HCT116 (cell line): Measurements from ENCODE around the gene KIAA1328. TPM values are rescaled to one million over a fixed set of nuclear protein-coding genes. Genes with fewer than 3 reads are reported as not detected.

Experiments
- ATAC-seq: fragments of 200-7000 bp; cut with Tn5 transposase; 2 replicates; pipeline ENCODE4 v1.9.1; 2020; ENCODE audit warnings: mild to moderate bottlenecking, moderate library complexity
- BruUV-seq: library from RNA; stranded (reverse); fragments of 400-500 nt; replicated peaks from 2 replicates; lab custom pipeline; 2021; lab: Mats Ljungman, UMichigan
- CTCF ChIA-PET: fragments of 300-600 bp; sonication (Branson Sonifier 250); formaldehyde crosslinking; loops from one replicate; lab custom pipeline; 2021; ENCODE audit warnings: antibody characterized with exemption; lab: Charles Lee
- POLR2A ChIA-PET: fragments of 300-600, 350-600 bp; sonication (Branson Sonifier 250); formaldehyde crosslinking; loops from one replicate; lab custom pipeline; 2021; ENCODE audit warnings: antibody characterized with exemption; lab: Charles Lee
- RAD21 ChIA-PET, 2 experiments: fragments of 300-600 bp; sonication (Branson Sonifier 250); formaldehyde crosslinking; loops; one replicate each; lab custom pipeline; 2023; ENCODE audit warnings: low total read pairs in 2 of 2; ENCODE audit not compliant: uncharacterized antibody in 2 of 2, unreplicated experiment in 2 of 2, low non-redundant PET in 1 of 2; lab: Charles Lee
- DNase-seq: peaks from one replicate; pipeline ENCODE4 v3.0.0-alpha.2; 2010; ENCODE audit warnings: low read depth, low spot score
- H2AFZ ChIP-seq: fragments of 200-600 bp; shearing (Covaris generic), sonication (generic); 2 replicates; pipeline ENCODE4 v1.6.1; 2017; ENCODE audit warnings: low read depth, mixed run types, mixed read lengths, antibody characterized with exemption, low read length; ENCODE audit not compliant: poor library complexity, severe bottlenecking
- H3K27ac ChIP-seq: 2 replicates; pipeline ENCODE4 v1.5.1; 2012; ENCODE audit warnings: low read depth, low read length
- H3K27me3 ChIP-seq: fragments of 200-600 bp; sonication (generic); 2 replicates; pipeline ENCODE4 v1.6.1; 2016; ENCODE audit warnings: mixed run types, low read length, mixed read lengths; ENCODE audit not compliant: insufficient read depth
- H3K36me3 ChIP-seq, 2 experiments: fragments of 200-500 bp in 1 of 2; fragments of 200-600 bp in 1 of 2; sonication (Bioruptor generic) in 1 of 2; sonication (generic) in 1 of 2; 2 replicates each; pipeline versions ENCODE4 v1.5.1 to v1.6.1; 2014 to 2016; ENCODE audit warnings: low read length in 2 of 2, inconsistent platforms in 1 of 2, mixed read lengths in 1 of 2, mixed run types in 1 of 2; ENCODE audit not compliant: insufficient read depth in 2 of 2, control insufficient read depth in 1 of 2
- H3K4me1 ChIP-seq, 2 experiments: fragments of 200-600 bp in 1 of 2; sonication (generic) in 1 of 2; 2 replicates each; pipeline versions ENCODE4 v1.5.1 to v1.6.1; 2012 to 2017; ENCODE audit warnings: low read length in 2 of 2, inconsistent platforms in 1 of 2, mild to moderate bottlenecking in 1 of 2, mixed read lengths in 1 of 2, mixed run types in 1 of 2, moderate library complexity in 1 of 2; ENCODE audit not compliant: insufficient read depth in 2 of 2, control insufficient read depth in 1 of 2
- H3K4me2 ChIP-seq: fragments of 200-600 bp; sonication (generic); 2 replicates; pipeline ENCODE4 v1.6.1; 2017; ENCODE audit warnings: mixed run types, low read length, mixed read lengths
- H3K4me3 ChIP-seq, 2 experiments: fragments of 200-600 bp in 1 of 2; sonication (generic) in 1 of 2; replicated peaks in 1 of 2; 2 replicates each; pipeline ENCODE4 v1.5.1; 2011 to 2016; ENCODE audit warnings: low read length in 2 of 2, control low read depth in 1 of 2, low read depth in 1 of 2, mild to moderate bottlenecking in 1 of 2, mixed read lengths in 1 of 2, mixed run types in 1 of 2
- H3K79me2 ChIP-seq: fragments of 200-600 bp; sonication (generic); 2 replicates; pipeline ENCODE4 v1.6.1; 2017; ENCODE audit warnings: mild to moderate bottlenecking, mixed run types, low read length, moderate library complexity, mixed read lengths; ENCODE audit not compliant: insufficient read depth
- H3K9ac ChIP-seq: fragments of 200-600 bp; sonication (generic); 2 replicates; pipeline ENCODE4 v1.6.1; 2016; ENCODE audit warnings: low read length, mixed read lengths
- H3K9me2 ChIP-seq: fragments of 200-600 bp; sonication (generic), shearing (Covaris generic); 2 replicates; pipeline ENCODE4 v1.6.1; 2017; ENCODE audit warnings: mixed run types, mild to moderate bottlenecking, moderate library complexity; ENCODE audit not compliant: insufficient read depth
- H3K9me3 ChIP-seq, 2 experiments: fragments of 200-500 bp in 1 of 2; fragments of 200-600 bp in 1 of 2; sonication (Bioruptor generic) in 1 of 2; sonication (generic) in 1 of 2; 2 replicates each; pipeline ENCODE4 v1.6.1; 2014 to 2017; ENCODE audit warnings: low read length in 2 of 2, mixed read lengths in 2 of 2, inconsistent platforms in 1 of 2, low read depth in 1 of 2, mild to moderate bottlenecking in 1 of 2, mixed run types in 1 of 2, moderate library complexity in 1 of 2; ENCODE audit not compliant: control insufficient read depth in 1 of 2, insufficient read depth in 1 of 2
- H4K20me1 ChIP-seq: fragments of 200-600 bp; sonication (generic), shearing (Covaris generic); 2 replicates; pipeline ENCODE4 v1.6.1; 2017; ENCODE audit warnings: mixed run types, mild to moderate bottlenecking, moderate library complexity; ENCODE audit not compliant: insufficient read depth
- CTCF ChIP-seq, 3 experiments: fragments of 200-600 bp in 1 of 3; sonication (generic) in 1 of 3; IDR thresholded peaks in 2 of 3; conservative IDR thresholded peaks in 1 of 3; 2 replicates each; pipeline ENCODE4 v1.5.1; 2012 to 2017; ENCODE audit warnings: low read depth in 2 of 3, low read length in 2 of 3, antibody characterized with exemption in 1 of 3, borderline replicate concordance in 1 of 3, control low read depth in 1 of 3, mild to moderate bottlenecking in 1 of 3, mixed read lengths in 1 of 3, mixed run types in 1 of 3, moderate library complexity in 1 of 3; ENCODE audit not compliant: insufficient read depth in 1 of 3
- EGR1 ChIP-seq: IDR thresholded peaks from 2 replicates; pipeline ENCODE4 v1.6.1; 2012; ENCODE audit warnings: low read depth
- ELF1 ChIP-seq: IDR thresholded peaks from 2 replicates; pipeline ENCODE4 v1.6.1; 2012; ENCODE audit warnings: low read depth, borderline replicate concordance
- EZH2phosphoT487 ChIP-seq: fragments of 200-600 bp; IDR thresholded peaks from 2 replicates; pipeline ENCODE4 v1.6.1; 2018; ENCODE audit warnings: antibody characterized with exemption, borderline replicate concordance
- REST ChIP-seq: IDR thresholded peaks from 2 replicates; pipeline ENCODE4 v1.6.1; 2012; ENCODE audit warnings: low read depth
- SRF ChIP-seq: IDR thresholded peaks from 2 replicates; pipeline ENCODE4 v1.6.1; 2012; ENCODE audit warnings: low read depth
- ZNF274 ChIP-seq: fragments of 200-500 bp; sonication (Bioruptor generic); IDR thresholded peaks from 2 replicates; pipeline ENCODE4 v1.6.1; 2014; ENCODE audit warnings: mild to moderate bottlenecking, low read depth, low read length, inconsistent platforms
- intact Hi-C: fragments of 100-400 bp; cut with micrococcal nuclease; formaldehyde crosslinking; loops from 2 replicates; pipeline ENCODE4 v1.10.0; 2022
- total RNA-seq: library from RNA; stranded (reverse); gene quantifications from one replicate; pipeline ENCODE4 v1.2.1, GENCODE V29; 2021; ENCODE audit not compliant: unreplicated experiment

KIAA1328 gene
- total RNA-seq, 1 experiment from 2014 or later: 5.2 TPM

- CTCF ChIA-PET: no interaction called here
- no peak overlapping the region for H3K4me2 ChIP-seq
- TF ChIP-seq CTCF (IDR thresholded peaks at IDR 0.05 in 2 of 3, conservative IDR thresholded peaks at IDR 0.05 in 1 of 3; ENCODE audit: borderline replicate concordance in 1 of 3, insufficient read depth in 1 of 3, low read depth in 2 of 3, low read length in 2 of 3): no peak
- TF ChIP-seq REST: no peak
- TF ChIP-seq EZH2phosphoT487: no peak
- TF ChIP-seq ZNF274: no peak
- TF ChIP-seq ELF1: no peak
- TF ChIP-seq SRF: no peak
- no peak for TF ChIP-seq EGR1
- TF ChIP-seq, all 23 proteins: peak for 0
- ATAC-seq: no peak
- Histone ChIP-seq H3K79me2 (no peaks in the 10 kb centered on the region), H3K9me3 (no peaks in the 10 kb centered on the region), H3K9ac (no peak overlapping the region), H4K20me1 (no peaks in the 10 kb centered on the region), H2AFZ (no peak overlapping the region), H3K4me3 (no peak overlapping the region), H3K9me2 (no peaks in the 10 kb centered on the region), H3K27me3 (no peaks in the 10 kb centered on the region), H3K27ac (no peak overlapping the region), H3K4me1 (no peaks in the 10 kb centered on the region), H3K36me3 (no peaks in the 10 kb centered on the region)
- DNase-seq: no peak
- ChIA-PET POLR2A (no interaction called here), RAD21 (no interaction called here)
- no TSS peak for BruUV-seq
- intact Hi-C loops: no loop called here
These were observed 350.5 kb downstream of the KIAA1328 start for GRCh38 chr18:37179384-37179783.
